OCI-LY7 (cell line): ENCODE results near the gene PUM1.

Experiments
- CTCF ChIP-seq: fragments of 200-600 bp; sonication (generic); conservative IDR thresholded peaks from 2 replicates; pipeline ENCODE4 v1.5.1; 2014; ENCODE audit warnings: mild to moderate bottlenecking, antibody characterized with exemption, low read length, moderate library complexity, mixed read lengths
- EZH2phosphoT487 ChIP-seq: fragments of 200-600 bp; sonication (generic); IDR thresholded peaks from 2 replicates; pipeline ENCODE4 v1.6.1; 2018; ENCODE audit warnings: low read depth, borderline replicate concordance, mild to moderate bottlenecking, mixed run types, antibody characterized with exemption, low read length, moderate library complexity, mixed read lengths

DNA sequence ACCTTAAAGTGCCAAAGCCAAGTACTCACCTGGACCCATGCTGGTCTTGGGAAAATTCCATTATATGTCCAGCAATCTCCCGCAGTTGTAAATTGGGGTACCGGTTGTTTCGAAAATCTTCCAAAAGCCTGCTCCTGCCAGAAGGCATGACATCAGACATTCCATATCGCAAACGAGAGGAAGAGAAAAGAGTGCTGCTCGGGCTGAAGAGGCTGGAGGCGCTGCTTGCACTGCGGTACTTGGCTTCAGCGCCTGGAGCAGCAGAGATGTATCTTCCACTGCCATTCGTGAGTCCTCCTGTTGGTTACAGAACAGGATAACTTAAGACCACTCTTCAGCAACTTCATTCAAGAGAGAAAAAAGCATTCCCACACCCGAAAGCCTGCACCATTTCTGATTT is 111.8 kb downstream of the PUM1 start:
- no peak for TF ChIP-seq EZH2phosphoT487
- no peak for TF ChIP-seq CTCF
